ENCODE results near the gene ZAP70. TPM values are rescaled to one million over a fixed set of nuclear protein-coding genes. Genes with fewer than 3 reads are reported as not detected.

ZAP70 gene
- total RNA-seq, 6 experiments from 2014 or later: 0.74 to 2.1 (median 1.4) TPM

DNA sequence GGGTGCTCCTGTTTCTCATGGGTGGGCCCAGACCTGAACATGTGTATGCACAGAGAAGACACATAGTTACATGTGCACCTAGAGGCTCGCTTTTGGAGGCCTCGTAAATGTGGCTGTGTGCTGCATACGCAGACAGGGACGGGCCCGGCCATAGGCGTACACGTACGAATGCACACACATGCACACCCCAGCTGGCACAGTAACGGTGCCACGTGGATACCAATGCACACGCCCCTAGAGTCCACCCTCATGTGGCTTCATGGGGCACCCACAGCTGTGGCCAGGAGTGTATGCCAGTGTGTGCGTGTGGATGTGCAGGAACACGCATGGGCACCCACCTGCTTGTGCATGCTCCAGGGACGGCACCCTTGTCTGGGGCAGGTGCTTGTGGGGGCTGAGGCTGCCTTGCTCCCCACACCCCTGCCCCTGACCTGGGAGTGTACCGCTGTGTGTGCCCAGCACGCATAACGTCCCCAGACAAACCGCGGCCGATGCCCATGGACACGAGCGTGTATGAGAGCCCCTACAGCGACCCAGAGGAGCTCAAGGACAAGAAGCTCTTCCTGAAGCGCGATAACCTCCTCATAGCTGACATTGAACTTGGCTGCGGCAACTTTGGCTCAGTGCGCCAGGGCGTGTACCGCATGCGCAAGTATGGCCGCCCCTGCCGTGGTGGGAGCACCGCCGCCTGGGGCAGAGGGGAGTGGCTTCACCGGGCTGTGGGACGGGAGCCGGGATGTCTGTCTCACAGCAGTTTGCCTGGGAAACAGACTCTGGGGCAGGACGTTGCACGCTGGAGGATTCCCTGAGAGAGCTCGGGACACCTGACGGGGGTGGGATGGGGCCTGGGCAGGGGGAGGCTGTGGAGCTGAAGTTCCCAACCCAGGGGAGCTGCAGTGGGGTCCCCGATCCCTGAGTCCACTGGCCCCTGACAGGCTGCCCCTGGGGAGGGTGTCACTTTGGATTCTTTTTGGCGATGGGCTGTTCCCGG is 21.0 kb downstream of the ZAP70 start:
- intact Hi-C loops (cut with DNase I): loop anchor here in 1 of 2 donors (10.0 kb wide), 1 partner anchor 650 kb away; no protein-coding TSS in a partner anchor
- Histone ChIP-seq H3K4me1 (no peaks in the 10 kb centered on the region), H3K9me3 (no peaks in the 10 kb centered on the region), H3K27me3 (no peaks in the 10 kb centered on the region), H3K4me3 (no peak overlapping the region), H3K27ac (no peak overlapping the region), H3K36me3 (no peaks in the 10 kb centered on the region)
- DNase-seq (no peak), ATAC-seq (no peak)
- 100% methylated on average over 1 of the region's 44 CpGs for WGBS (ENCODE audit: insufficient coverage, low coverage, low lambda C conversion rate, missing lambda C conversion rate)
- TF ChIP-seq POLR2A (IDR thresholded peaks at IDR 0.05): no peak
- TF ChIP-seq, protein P1, sequence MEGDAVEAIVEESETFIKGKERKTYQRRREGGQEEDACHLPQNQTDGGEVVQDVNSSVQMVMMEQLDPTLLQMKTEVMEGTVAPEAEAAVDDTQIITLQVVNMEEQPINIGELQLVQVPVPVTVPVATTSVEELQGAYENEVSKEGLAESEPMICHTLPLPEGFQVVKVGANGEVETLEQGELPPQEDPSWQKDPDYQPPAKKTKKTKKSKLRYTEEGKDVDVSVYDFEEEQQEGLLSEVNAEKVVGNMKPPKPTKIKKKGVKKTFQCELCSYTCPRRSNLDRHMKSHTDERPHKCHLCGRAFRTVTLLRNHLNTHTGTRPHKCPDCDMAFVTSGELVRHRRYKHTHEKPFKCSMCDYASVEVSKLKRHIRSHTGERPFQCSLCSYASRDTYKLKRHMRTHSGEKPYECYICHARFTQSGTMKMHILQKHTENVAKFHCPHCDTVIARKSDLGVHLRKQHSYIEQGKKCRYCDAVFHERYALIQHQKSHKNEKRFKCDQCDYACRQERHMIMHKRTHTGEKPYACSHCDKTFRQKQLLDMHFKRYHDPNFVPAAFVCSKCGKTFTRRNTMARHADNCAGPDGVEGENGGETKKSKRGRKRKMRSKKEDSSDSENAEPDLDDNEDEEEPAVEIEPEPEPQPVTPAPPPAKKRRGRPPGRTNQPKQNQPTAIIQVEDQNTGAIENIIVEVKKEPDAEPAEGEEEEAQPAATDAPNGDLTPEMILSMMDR (IDR thresholded peaks at IDR 0.05): no peak

DNA sequence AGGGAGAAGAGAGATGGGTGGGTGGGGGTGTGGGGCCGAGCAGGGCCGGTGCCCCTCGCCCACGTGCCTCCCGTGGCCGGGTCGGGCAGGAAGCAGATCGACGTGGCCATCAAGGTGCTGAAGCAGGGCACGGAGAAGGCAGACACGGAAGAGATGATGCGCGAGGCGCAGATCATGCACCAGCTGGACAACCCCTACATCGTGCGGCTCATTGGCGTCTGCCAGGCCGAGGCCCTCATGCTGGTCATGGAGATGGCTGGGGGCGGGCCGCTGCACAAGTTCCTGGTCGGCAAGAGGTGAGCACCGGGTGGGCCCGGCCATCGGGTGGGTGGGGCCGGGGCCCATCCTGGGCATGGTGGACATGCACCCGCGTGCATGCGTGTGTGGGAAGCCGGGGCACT is 21.8 kb downstream of the ZAP70 start:
- no peak for DNase-seq

DNA sequence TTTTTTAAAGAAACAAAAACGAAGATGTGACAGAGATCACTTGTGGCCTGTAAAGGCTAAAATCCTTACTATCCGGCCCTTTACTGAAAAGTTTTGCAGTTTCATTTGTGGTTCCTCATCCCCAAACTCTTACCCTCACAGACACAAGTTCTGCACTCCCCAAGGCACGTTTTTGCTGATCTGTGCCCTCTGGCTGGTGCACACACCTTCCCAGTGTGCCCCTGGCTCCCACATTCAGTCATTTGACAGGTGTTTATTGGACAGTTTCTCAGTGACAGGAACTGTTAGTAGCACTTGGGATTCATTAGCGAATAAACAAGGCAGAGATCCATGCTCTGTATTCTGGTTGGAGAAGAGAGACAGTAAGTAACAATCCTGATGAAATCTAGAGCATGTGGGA is 22.8 kb downstream of the ZAP70 start:
- 42% methylated on average over 3 of the region's 4 CpGs for whole genome bisulfite sequencing (ENCODE audit: insufficient coverage, low coverage, low lambda C conversion rate, missing lambda C conversion rate)
- intact Hi-C loops (cut with DNase I): loop anchor here in 1 of 2 donors (10.0 kb wide), 1 partner anchor 649 kb away; no protein-coding TSS in a partner anchor
- no peak for TF ChIP-seq POLR2A (IDR thresholded peaks at IDR 0.05)
- TF ChIP-seq, protein P1 (IDR thresholded peaks at IDR 0.05): no peak
- Histone ChIP-seq H3K4me1 (no peaks in the 10 kb centered on the region), H3K27me3 (no peaks in the 10 kb centered on the region), H3K9me3 (no peaks in the 10 kb centered on the region), H3K36me3 (no peaks in the 10 kb centered on the region), H3K4me3 (no peak overlapping the region), H3K27ac (no peak overlapping the region)
- DNase-seq (no peak), ATAC-seq (no peak)

More for the DNA sequence above, 21.8 kb downstream of the ZAP70 start:
- Histone ChIP-seq H3K4me1 (no peaks in the 10 kb centered on the region), H3K4me3 (no peak overlapping the region), H3K27me3 (no peaks in the 10 kb centered on the region), H3K27ac (no peak overlapping the region), H3K36me3 (no peaks in the 10 kb centered on the region), H3K9me3 (no peaks in the 10 kb centered on the region)
- intact Hi-C loops (cut with DNase I): loop anchor here in 1 of 2 donors (10.0 kb wide), 1 partner anchor 650 kb away; no protein-coding TSS in a partner anchor
- ATAC-seq: no peak
- 100% methylated on average over 5 of the region's 29 CpGs for WGBS (ENCODE audit: insufficient coverage, low coverage, low lambda C conversion rate, missing lambda C conversion rate)
- TF ChIP-seq, protein P1 (IDR thresholded peaks at IDR 0.05): no peak
- no peak for TF ChIP-seq POLR2A (IDR thresholded peaks at IDR 0.05)

DNA sequence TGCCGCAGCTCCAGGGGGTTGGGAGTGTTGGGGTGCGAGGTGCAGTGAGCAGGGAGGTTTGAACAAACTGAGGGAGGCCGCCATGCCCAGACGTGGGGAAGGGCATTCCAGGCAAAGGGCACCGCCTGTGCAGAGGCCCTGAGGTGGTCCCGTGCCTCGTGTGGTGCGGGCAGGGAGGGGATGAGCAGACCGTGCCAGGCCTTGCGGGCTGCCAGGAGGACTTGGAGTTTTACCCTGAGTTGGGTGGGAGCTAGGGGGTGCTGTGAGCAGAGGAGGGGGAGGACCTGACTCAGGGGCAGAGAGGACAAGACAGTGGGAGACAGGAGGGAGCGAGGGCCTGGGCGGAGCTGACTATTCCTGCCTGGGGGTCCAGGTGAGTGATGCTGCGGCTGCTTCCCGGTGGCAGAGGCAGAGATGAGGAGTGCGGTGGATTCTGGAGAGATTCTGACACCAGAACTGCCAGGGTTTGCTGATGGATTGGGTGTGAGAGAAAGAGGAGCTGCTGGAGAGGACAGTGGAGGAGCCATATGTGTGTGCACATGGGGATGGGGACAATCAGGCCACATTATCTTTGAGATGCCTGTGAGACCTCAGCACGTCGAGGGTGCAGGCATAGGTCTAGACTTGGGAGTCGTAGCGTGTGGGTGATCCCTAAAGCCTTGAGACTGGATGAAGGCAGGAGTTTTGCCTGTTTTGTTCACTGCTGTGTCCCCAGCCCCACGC is 23.4 kb downstream of the ZAP70 start:
- TF ChIP-seq, protein P1 (IDR thresholded peaks at IDR 0.05): no peak
- no peak for TF ChIP-seq POLR2A (IDR thresholded peaks at IDR 0.05)
- intact Hi-C loops (cut with DNase I): loop anchor here in 1 of 2 donors (10.0 kb wide), 1 partner anchor 648 kb away; no protein-coding TSS in a partner anchor

More for the DNA sequence above, 23.4 kb downstream of the ZAP70 start:
- Histone ChIP-seq H3K36me3 (no peaks in the 10 kb centered on the region), H3K9me3 (no peaks in the 10 kb centered on the region), H3K4me3 (no peak overlapping the region), H3K27me3 (no peaks in the 10 kb centered on the region), H3K4me1 (no peaks in the 10 kb centered on the region), H3K27ac (no peak overlapping the region)
- WGBS (ENCODE audit: insufficient coverage, low coverage, low lambda C conversion rate, missing lambda C conversion rate): 78% methylated on average over 13 of the region's 20 CpGs
- no peak for DNase-seq
- no peak for ATAC-seq

All from right lobe of liver (tissue), 6 donors.